HUES48 (cell line): ENCODE results near the gene PLEKHF1.
A peak's percentile ranks its signal among the peaks of the same experiment; 100 is the strongest.

Experiments used
- H3K27ac ChIP-seq: one replicate; pipeline ENCODE4 v1.7.0; 2013; ENCODE audit warnings: low read depth, low read length, inconsistent platforms
- H3K27me3 ChIP-seq: 2 replicates; pipeline ENCODE4 v1.6.1; 2013; ENCODE audit warnings: mild to moderate bottlenecking, low read length; ENCODE audit not compliant: control insufficient read depth, insufficient read depth
- H3K36me3 ChIP-seq: 2 replicates; pipeline ENCODE4 v1.6.1; 2013; ENCODE audit warnings: low read length; ENCODE audit not compliant: control insufficient read depth, insufficient read depth
- H3K4me1 ChIP-seq: 2 replicates; pipeline ENCODE4 v1.6.1; 2013; ENCODE audit warnings: mild to moderate bottlenecking, low read length; ENCODE audit not compliant: control insufficient read depth, insufficient read depth
- H3K4me3 ChIP-seq: 2 replicates; pipeline ENCODE4 v1.5.1; 2013; ENCODE audit warnings: mild to moderate bottlenecking, low read depth, low read length
- H3K9ac ChIP-seq: 2 replicates; pipeline ENCODE4 v1.6.1; 2013; ENCODE audit warnings: mild to moderate bottlenecking, low read depth, low read length, moderate library complexity
- H3K9me3 ChIP-seq: 2 replicates; pipeline ENCODE4 v1.6.1; 2013; ENCODE audit warnings: low read length; ENCODE audit not compliant: control insufficient read depth, insufficient read depth

Gene PLEKHF1, protein sequence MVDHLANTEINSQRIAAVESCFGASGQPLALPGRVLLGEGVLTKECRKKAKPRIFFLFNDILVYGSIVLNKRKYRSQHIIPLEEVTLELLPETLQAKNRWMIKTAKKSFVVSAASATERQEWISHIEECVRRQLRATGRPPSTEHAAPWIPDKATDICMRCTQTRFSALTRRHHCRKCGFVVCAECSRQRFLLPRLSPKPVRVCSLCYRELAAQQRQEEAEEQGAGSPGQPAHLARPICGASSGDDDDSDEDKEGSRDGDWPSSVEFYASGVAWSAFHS

DNA sequence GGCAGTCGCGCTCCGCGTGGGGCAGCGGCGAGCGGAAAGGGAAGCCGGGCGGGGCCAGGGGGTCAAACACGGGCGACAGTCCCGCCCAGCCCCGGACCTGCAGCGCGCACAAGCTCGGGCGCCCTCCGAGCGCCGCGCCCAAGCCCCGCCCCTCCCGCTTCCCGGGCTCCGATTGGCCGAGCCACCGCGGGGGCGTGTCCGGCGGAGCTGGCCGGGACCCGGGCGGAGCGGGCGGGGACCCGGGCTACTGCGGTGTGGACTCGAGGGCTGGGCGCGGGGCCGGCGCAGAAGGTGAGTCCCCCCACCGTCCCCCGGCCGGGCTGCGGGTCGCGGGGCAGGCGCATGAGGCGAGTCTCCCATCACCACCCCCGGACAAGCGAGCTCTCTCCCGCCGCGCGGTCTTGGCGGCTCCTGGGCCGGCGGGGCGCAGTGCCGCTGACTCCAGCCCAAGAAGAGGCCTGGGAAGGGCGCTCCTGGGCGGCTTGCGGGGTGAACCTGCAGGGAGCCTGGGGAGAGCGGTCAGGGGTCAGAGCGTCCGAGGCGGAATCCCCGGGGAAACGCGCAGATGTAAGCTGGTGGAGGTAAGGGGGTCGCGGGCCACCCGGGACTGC, at the start of gene PLEKHF1:
TSS of gene PLEKHF1 (plus strand) at position 247 of the 611 bp plus-strand sequence. CDS start 8,379 bp downstream, outside the sequence.
- peaks cover 16% of the 10 kb centered on the region for H3K4me1 ChIP-seq
- H3K9me3 ChIP-seq: no peaks in the 10 kb centered on the region
- peak within 1 kb of the TSS; percentile 66 for H3K27ac ChIP-seq

GRCh38 chr19:29615891-29616425, 49.3 kb upstream of the PLEKHF1 start:
- no peaks in the 10 kb centered on the region for H3K27me3 ChIP-seq
- H3K9ac ChIP-seq: no peak overlapping the region
- H3K36me3 ChIP-seq: peaks cover 49% of the 10 kb centered on the region
- no peaks in the 10 kb centered on the region for H3K4me1 ChIP-seq
- H3K9me3 ChIP-seq: no peaks in the 10 kb centered on the region
- no peak overlapping the region for H3K4me3 ChIP-seq
- H3K27ac ChIP-seq: no peak overlapping the region

More for the DNA sequence above, at the start of gene PLEKHF1:
- Histone ChIP-seq H3K36me3 (no peaks in the 10 kb centered on the region), H3K27me3 (peaks cover 7% of the 10 kb centered on the region; the same call in 1 of the 2 replicates), H3K4me3 (peak within 1 kb of the TSS; percentile 84), H3K9ac (peak within 1 kb of the TSS; percentile 38; the same call in 1 of the 2 replicates)

- no peaks in the 10 kb centered on the region for H3K4me1 ChIP-seq
Measured at GRCh38 chr19:29616541-29616940, 48.7 kb upstream of the PLEKHF1 start.

GRCh38 chr19:29617366-29618266, 47.6 kb upstream of the PLEKHF1 start:
- Histone ChIP-seq H3K4me3 (no peak overlapping the region), H3K9ac (no peak overlapping the region), H3K36me3 (peaks cover 36% of the 10 kb centered on the region), H3K27me3 (no peaks in the 10 kb centered on the region), H3K9me3 (no peaks in the 10 kb centered on the region), H3K27ac (no peak overlapping the region), H3K4me1 (no peaks in the 10 kb centered on the region)

More at GRCh38 chr19:29616541-29616940, 48.7 kb upstream of the PLEKHF1 start:
- Histone ChIP-seq H3K27ac (no peak overlapping the region), H3K9me3 (no peaks in the 10 kb centered on the region), H3K27me3 (no peaks in the 10 kb centered on the region), H3K4me3 (no peak overlapping the region), H3K36me3 (peaks cover 47% of the 10 kb centered on the region), H3K9ac (no peak overlapping the region)

GRCh38 chr19:29618434-29618833, 46.8 kb upstream of the PLEKHF1 start:
- Histone ChIP-seq H3K4me3 (no peak overlapping the region), H3K9me3 (no peaks in the 10 kb centered on the region), H3K36me3 (peaks cover 28% of the 10 kb centered on the region), H3K4me1 (no peaks in the 10 kb centered on the region), H3K27ac (no peak overlapping the region), H3K9ac (no peak overlapping the region), H3K27me3 (no peaks in the 10 kb centered on the region)

- Histone ChIP-seq H3K9ac (no peak overlapping the region), H3K4me1 (no peaks in the 10 kb centered on the region)
Measured at GRCh38 chr19:29618871-29619270, 46.4 kb upstream of the PLEKHF1 start.

DNA sequence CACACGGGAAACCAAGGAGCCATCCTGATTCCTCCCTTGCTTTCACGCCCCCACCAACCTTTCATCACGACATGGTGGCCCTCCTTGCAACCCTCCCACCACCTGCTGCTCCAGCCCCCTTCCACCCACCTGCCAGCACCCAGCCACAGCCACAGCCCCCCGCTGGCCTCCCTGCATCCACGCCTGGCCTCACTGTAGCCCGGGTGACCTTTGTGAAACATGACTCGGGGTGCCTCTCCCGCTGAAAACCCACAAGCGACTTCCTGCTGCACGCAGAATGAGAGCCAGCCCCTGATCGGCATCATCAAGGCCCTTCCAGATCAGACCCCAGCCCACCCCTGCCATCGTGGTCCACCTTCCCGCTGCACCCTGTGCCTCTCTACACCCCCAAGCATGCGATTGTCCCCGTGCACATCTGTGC, 44.3 kb upstream of the PLEKHF1 start:
- Histone ChIP-seq H3K27me3 (no peaks in the 10 kb centered on the region), H3K4me1 (no peaks in the 10 kb centered on the region), H3K9me3 (no peaks in the 10 kb centered on the region), H3K9ac (no peak overlapping the region), H3K27ac (no peak overlapping the region), H3K36me3 (peaks cover 7% of the 10 kb centered on the region; the same call in 1 of the 2 replicates), H3K4me3 (no peak overlapping the region)

More at GRCh38 chr19:29618871-29619270, 46.4 kb upstream of the PLEKHF1 start:
- H3K27me3 ChIP-seq: no peaks in the 10 kb centered on the region
- H3K4me3 ChIP-seq: no peak overlapping the region
- no peak overlapping the region for H3K27ac ChIP-seq
- H3K36me3 ChIP-seq: peaks cover 24% of the 10 kb centered on the region
- H3K9me3 ChIP-seq: no peaks in the 10 kb centered on the region

- Histone ChIP-seq H3K27ac (no peak overlapping the region), H3K27me3 (no peaks in the 10 kb centered on the region), H3K36me3 (no peaks in the 10 kb centered on the region), H3K4me3 (no peak overlapping the region), H3K9ac (no peak overlapping the region), H3K4me1 (no peaks in the 10 kb centered on the region), H3K9me3 (no peaks in the 10 kb centered on the region)
Measured at GRCh38 chr19:29622166-29623070, 42.8 kb upstream of the PLEKHF1 start.

DNA sequence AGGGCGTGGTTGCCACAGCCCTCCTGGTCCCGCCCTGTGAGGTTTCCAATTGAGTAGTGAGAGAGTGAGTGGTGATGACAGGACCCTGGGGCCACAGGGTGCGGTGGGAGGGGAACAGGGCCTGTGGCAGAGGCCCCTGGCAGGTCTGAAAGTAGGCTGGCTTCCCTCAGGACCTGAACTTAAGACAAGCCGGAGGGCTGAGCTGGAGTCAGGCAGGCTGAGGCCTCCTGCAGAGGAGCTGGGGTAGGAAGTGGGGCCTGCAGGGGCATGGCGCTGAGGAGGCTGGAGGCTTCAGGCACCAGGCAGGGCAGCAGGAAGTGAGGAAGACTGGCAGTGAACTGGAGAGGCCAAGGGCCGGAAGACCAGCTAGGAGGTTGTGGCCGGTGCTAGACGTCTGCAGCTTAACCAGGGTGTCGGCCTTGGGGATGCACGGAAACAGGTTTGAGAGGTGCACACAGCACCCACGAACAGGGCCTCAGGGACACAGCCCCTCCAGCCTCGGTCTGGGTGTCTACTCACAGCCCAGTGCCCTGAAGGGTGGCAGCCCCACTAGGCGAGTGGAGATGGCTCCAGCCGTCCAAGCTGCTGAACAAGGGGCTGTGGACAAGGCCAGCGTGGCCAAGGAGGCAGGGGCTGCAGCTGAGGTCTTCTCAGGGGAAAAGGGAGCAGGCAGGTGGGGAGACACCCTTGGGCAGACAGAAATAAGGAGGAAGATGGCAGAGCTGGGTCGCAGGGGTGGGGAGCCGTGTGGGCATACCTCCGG, 41.4 kb upstream of the PLEKHF1 start:
- Histone ChIP-seq H3K4me3 (no peak overlapping the region), H3K27me3 (no peaks in the 10 kb centered on the region), H3K4me1 (no peaks in the 10 kb centered on the region), H3K9ac (no peak overlapping the region), H3K27ac (no peak overlapping the region), H3K36me3 (no peaks in the 10 kb centered on the region), H3K9me3 (no peaks in the 10 kb centered on the region)
